OCI-LY3 (cell line): ENCODE results near the gene ANAPC15.

Source experiments
- H2AFZ ChIP-seq: fragments of 200-600, 300-600 bp; shearing (Covaris generic); 2 replicates; pipeline ENCODE4 v1.6.0; 2014; ENCODE audit warnings: antibody characterized with exemption, low read depth, low read length
- H3K27ac ChIP-seq: fragments of 200-600, 300-600 bp; sonication (generic); 2 replicates; pipeline ENCODE4 v1.5.1; 2014; ENCODE audit warnings: mild to moderate bottlenecking, low read length, moderate library complexity, mixed read lengths
- H3K27me3 ChIP-seq: fragments of 200-600, 300-600 bp; sonication (generic); 2 replicates; pipeline ENCODE4 v1.6.1; 2014; ENCODE audit warnings: low read depth, low read length, mixed read lengths
- H3K36me3 ChIP-seq: fragments of 200-600, 300-600 bp; sonication (generic); replicated peaks from 2 replicates; pipeline ENCODE3; 2014; ENCODE audit warnings: low read depth, low read length, mixed read lengths
- H3K4me1 ChIP-seq: fragments of 300-600, 200-600 bp; sonication (generic); 2 replicates; pipeline ENCODE4 v1.6.1; 2014; ENCODE audit warnings: low read length, mixed read lengths
- H3K4me2 ChIP-seq: fragments of 200-600, 300-600 bp; sonication (generic); 2 replicates; pipeline ENCODE4 v1.6.1; 2014; ENCODE audit warnings: low read length, mixed read lengths
- H3K4me3 ChIP-seq: fragments of 300-600, 200-600 bp; sonication (generic); 2 replicates; pipeline ENCODE4 v1.5.1; 2014; ENCODE audit warnings: antibody characterized with exemption, mild to moderate bottlenecking, low read length, moderate library complexity
- H3K79me2 ChIP-seq: fragments of 300-600, 200-600 bp; shearing (Covaris generic); 2 replicates; pipeline ENCODE4 v1.6.1; 2014; ENCODE audit warnings: mild to moderate bottlenecking, low read length, mixed read lengths
- H3K9ac ChIP-seq: fragments of 300-600, 200-600 bp; shearing (Covaris generic); 2 replicates; pipeline ENCODE4 v1.6.0; 2014; ENCODE audit warnings: mild to moderate bottlenecking, low read length, moderate library complexity
- H3K9me3 ChIP-seq: fragments of 200-600, 300-600 bp; shearing (Covaris generic); 2 replicates; pipeline ENCODE4 v1.6.1; 2014; ENCODE audit warnings: low read length, mixed read lengths; ENCODE audit not compliant: insufficient read depth
- H4K20me1 ChIP-seq: fragments of 200-600, 300-600 bp; sonication (generic); 2 replicates; pipeline ENCODE4 v1.6.1; 2016; ENCODE audit warnings: low read length, mixed read lengths; ENCODE audit not compliant: insufficient read depth
- EZH2phosphoT487 ChIP-seq: fragments of 200-600 bp; shearing (Covaris generic); IDR thresholded peaks from 2 replicates; pipeline ENCODE4 v1.6.1; 2018; ENCODE audit warnings: antibody characterized with exemption, mixed run types, low read depth
- TF ChIP-seq, protein P1 (sequence below): fragments of 200-600, 300-600 bp; sonication (generic); IDR thresholded peaks from 2 replicates; pipeline ENCODE4 v1.5.1; 2014; ENCODE audit warnings: antibody characterized with exemption, low read length, low read depth

Gene ANAPC15

GRCh38 chr11:72124046-72124445, 11.6 kb upstream of the ANAPC15 start:
- Histone ChIP-seq H3K9ac (no peak overlapping the region), H3K79me2 (no peaks in the 10 kb centered on the region), H3K4me1 (no peaks in the 10 kb centered on the region), H3K4me2 (no peak overlapping the region), H3K4me3 (no peak overlapping the region), H3K27ac (no peak overlapping the region), H4K20me1 (no peaks in the 10 kb centered on the region), H2AFZ (no peak overlapping the region), H3K9me3 (no peaks in the 10 kb centered on the region), H3K27me3 (no peaks in the 10 kb centered on the region), H3K36me3 (no peaks in the 10 kb centered on the region)
- TF ChIP-seq EZH2phosphoT487, result no peak
- TF ChIP-seq, protein P1, sequence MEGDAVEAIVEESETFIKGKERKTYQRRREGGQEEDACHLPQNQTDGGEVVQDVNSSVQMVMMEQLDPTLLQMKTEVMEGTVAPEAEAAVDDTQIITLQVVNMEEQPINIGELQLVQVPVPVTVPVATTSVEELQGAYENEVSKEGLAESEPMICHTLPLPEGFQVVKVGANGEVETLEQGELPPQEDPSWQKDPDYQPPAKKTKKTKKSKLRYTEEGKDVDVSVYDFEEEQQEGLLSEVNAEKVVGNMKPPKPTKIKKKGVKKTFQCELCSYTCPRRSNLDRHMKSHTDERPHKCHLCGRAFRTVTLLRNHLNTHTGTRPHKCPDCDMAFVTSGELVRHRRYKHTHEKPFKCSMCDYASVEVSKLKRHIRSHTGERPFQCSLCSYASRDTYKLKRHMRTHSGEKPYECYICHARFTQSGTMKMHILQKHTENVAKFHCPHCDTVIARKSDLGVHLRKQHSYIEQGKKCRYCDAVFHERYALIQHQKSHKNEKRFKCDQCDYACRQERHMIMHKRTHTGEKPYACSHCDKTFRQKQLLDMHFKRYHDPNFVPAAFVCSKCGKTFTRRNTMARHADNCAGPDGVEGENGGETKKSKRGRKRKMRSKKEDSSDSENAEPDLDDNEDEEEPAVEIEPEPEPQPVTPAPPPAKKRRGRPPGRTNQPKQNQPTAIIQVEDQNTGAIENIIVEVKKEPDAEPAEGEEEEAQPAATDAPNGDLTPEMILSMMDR, result no peak

- no peaks in the 10 kb centered on the region for H3K4me1 ChIP-seq
- no peak for TF ChIP-seq EZH2phosphoT487
- TF ChIP-seq, protein P1, result no peak
- no peaks in the 10 kb centered on the region for H3K79me2 ChIP-seq
- no peak overlapping the region for H3K4me3 ChIP-seq
- no peaks in the 10 kb centered on the region for H3K9me3 ChIP-seq
- H3K27ac ChIP-seq, result no peak overlapping the region
- no peaks in the 10 kb centered on the region for H3K27me3 ChIP-seq
- H4K20me1 ChIP-seq, result no peaks in the 10 kb centered on the region
- no peak overlapping the region for H3K9ac ChIP-seq
- no peak overlapping the region for H2AFZ ChIP-seq
- no peak overlapping the region for H3K4me2 ChIP-seq
- H3K36me3 ChIP-seq, result no peaks in the 10 kb centered on the region
Measured at GRCh38 chr11:72123117-72123653, 10.7 kb upstream of the ANAPC15 start.

GRCh38 chr11:72122607-72123006, 10.1 kb upstream of the ANAPC15 start:
- Histone ChIP-seq H3K4me3 (no peak overlapping the region), H3K27ac (no peak overlapping the region), H4K20me1 (no peaks in the 10 kb centered on the region), H3K36me3 (no peaks in the 10 kb centered on the region), H3K79me2 (no peaks in the 10 kb centered on the region), H3K9ac (no peak overlapping the region), H2AFZ (no peak overlapping the region), H3K9me3 (no peaks in the 10 kb centered on the region), H3K27me3 (no peaks in the 10 kb centered on the region), H3K4me1 (no peaks in the 10 kb centered on the region), H3K4me2 (no peak overlapping the region)
- TF ChIP-seq, protein P1, result no peak
- TF ChIP-seq EZH2phosphoT487, result no peak

DNA sequence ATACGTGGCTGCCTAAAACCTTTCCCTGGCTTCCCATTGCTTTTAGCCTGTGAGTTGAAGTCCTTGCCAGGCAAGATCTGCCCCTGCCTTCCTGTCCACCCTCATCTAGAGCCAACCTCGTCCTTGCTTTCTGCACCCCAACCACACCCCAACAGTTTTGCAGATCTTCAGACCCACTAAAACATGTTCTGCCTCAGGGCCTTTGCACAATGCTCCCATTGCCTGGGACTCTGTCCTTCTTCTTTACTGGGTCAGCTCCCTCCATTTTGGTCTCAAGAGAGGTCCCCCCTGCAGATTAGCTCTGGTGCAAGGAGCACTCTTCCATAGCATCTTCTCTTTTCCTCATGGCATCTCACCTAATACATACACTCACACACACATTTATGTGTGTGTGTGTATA, 8.4 kb upstream of the ANAPC15 start:
- Histone ChIP-seq H4K20me1 (no peaks in the 10 kb centered on the region), H3K9ac (no peak overlapping the region), H3K79me2 (no peaks in the 10 kb centered on the region), H3K4me1 (no peaks in the 10 kb centered on the region), H3K9me3 (no peaks in the 10 kb centered on the region), H3K27ac (no peak overlapping the region), H3K4me3 (no peak overlapping the region), H2AFZ (no peak overlapping the region), H3K27me3 (no peaks in the 10 kb centered on the region), H3K4me2 (no peak overlapping the region), H3K36me3 (no peaks in the 10 kb centered on the region)
- TF ChIP-seq, protein P1, result no peak
- no peak for TF ChIP-seq EZH2phosphoT487
